Hepatocyte (in vitro differentiated cells): ENCODE measurements around the gene SERPINE2. TPM values are rescaled to one million over a fixed set of nuclear protein-coding genes. Genes with fewer than 3 reads are reported as not detected.
A peak's percentile ranks its signal among the peaks of the same experiment; 100 is the strongest.

Source experiments
- DNase-seq: peaks from one replicate; pipeline ENCODE4 v3.0.0-alpha.2; 2016; ENCODE audit warnings: low spot score
- H2AFZ ChIP-seq: fragments of 200-600 bp; sonication (generic); 2 replicates; pipeline ENCODE4 v1.6.0; 2016; ENCODE audit warnings: antibody characterized with exemption, mild to moderate bottlenecking
- H3K27ac ChIP-seq: fragments of 200-600 bp; sonication (generic); 2 replicates; pipeline ENCODE4 v1.5.1; 2016; ENCODE audit warnings: mild to moderate bottlenecking
- H3K27me3 ChIP-seq: fragments of 200-600 bp; sonication (generic); 2 replicates; pipeline ENCODE4 v1.6.1; 2016
- H3K36me3 ChIP-seq: fragments of 200-600 bp; sonication (generic); replicated peaks from 2 replicates; pipeline ENCODE4 v1.5.1; 2016; ENCODE audit warnings: low read depth; ENCODE audit not compliant: insufficient read depth
- H3K4me1 ChIP-seq: fragments of 200-600 bp; sonication (generic); 2 replicates; pipeline ENCODE4 v1.5.1; 2016; ENCODE audit warnings: mild to moderate bottlenecking, moderate library complexity; ENCODE audit not compliant: insufficient read depth
- H3K4me2 ChIP-seq: fragments of 200-600 bp; sonication (generic); 2 replicates; pipeline ENCODE4 v1.6.0; 2016
- H3K4me3 ChIP-seq: fragments of 200-600 bp; sonication (generic); 2 replicates; pipeline ENCODE4 v1.5.1; 2016; ENCODE audit warnings: mild to moderate bottlenecking
- H3K79me2 ChIP-seq: fragments of 200-600 bp; sonication (generic); 2 replicates; pipeline ENCODE4 v1.6.0; 2017; ENCODE audit warnings: mild to moderate bottlenecking
- H3K9me2 ChIP-seq: fragments of 200-600 bp; sonication (generic); replicated peaks from 2 replicates; pipeline ENCODE4 v1.6.0; 2017; ENCODE audit warnings: mild to moderate bottlenecking; ENCODE audit not compliant: insufficient read depth
- H3K9me3 ChIP-seq: fragments of 200-600 bp; sonication (generic); 2 replicates; pipeline ENCODE4 v1.5.1; 2016; ENCODE audit warnings: low read depth, mild to moderate bottlenecking
- H4K20me1 ChIP-seq: fragments of 200-600 bp; sonication (generic); 2 replicates; pipeline ENCODE4 v1.6.0; 2016; ENCODE audit warnings: mild to moderate bottlenecking; ENCODE audit not compliant: insufficient read depth, poor library complexity, severe bottlenecking
- CTCF ChIP-seq: fragments of 200-600 bp; sonication (generic); IDR thresholded peaks from 2 replicates; pipeline ENCODE4 v1.5.1; 2016; ENCODE audit warnings: antibody characterized with exemption, mild to moderate bottlenecking; ENCODE audit not compliant: poor library complexity
- EZH2 ChIP-seq: fragments of 200-600 bp; sonication (generic); IDR thresholded peaks from 2 replicates; pipeline ENCODE4 v1.6.1; 2016; ENCODE audit warnings: antibody characterized with exemption, mild to moderate bottlenecking, borderline replicate concordance
- EZH2phosphoT487 ChIP-seq: fragments of 200-600 bp; sonication (generic); IDR thresholded peaks from one replicate; pipeline ENCODE4 v1.6.1; 2018; ENCODE audit warnings: antibody characterized with exemption, mild to moderate bottlenecking, low read depth, moderate library complexity; ENCODE audit not compliant: unreplicated experiment, severe bottlenecking
- WGBS: methylation state at CpG from one replicate; pipeline ENCODE4 v1.1.6; 2016; ENCODE audit warnings: low lambda C conversion rate; ENCODE audit errors: missing lambda C conversion rate; 5-methylcytosine and 5-hydroxymethylcytosine counted together
- polyA plus RNA-seq: library from polyadenylated mRNA; unstranded; fragments of >200 nt; fragmentation: Nextera tagmentation; extraction: Ambion mirVana; gene quantifications from 2 replicates; pipeline ENCODE4 v1.2.1, GENCODE V29; 2016
- total RNA-seq: library from RNA; depleted of rRNA; stranded (reverse); fragments of >200 nt; gene quantifications from 2 replicates; pipeline ENCODE4 v1.2.3, GENCODE V29; 2014

The SERPINE2 gene
- total and polyA plus RNA-seq, 2 experiments from 2014 or later, result 186 to 427 TPM

- TF ChIP-seq EZH2 (no peak), CTCF (no peak), EZH2phosphoT487 (no peak)
- Histone ChIP-seq H3K9me2 (no peaks in the 10 kb centered on the region), H3K4me2 (no peak overlapping the region), H3K4me3 (no peak overlapping the region), H3K27me3 (no peaks in the 10 kb centered on the region), H3K4me1 (no peaks in the 10 kb centered on the region), H3K9me3 (no peaks in the 10 kb centered on the region), H3K27ac (peak overlapping the region; percentile 46), H3K36me3 (no peaks in the 10 kb centered on the region), H4K20me1 (no peaks in the 10 kb centered on the region), H2AFZ (no peak overlapping the region), H3K79me2 (no peaks in the 10 kb centered on the region)
- 58% methylated on average over 2 of the region's 2 CpGs for WGBS
- DNase-seq, result no peak
These were observed 46.2 kb upstream of the SERPINE2 start for GRCh38 chr2:224085246-224085645.

GRCh38 chr2:224084266-224084892 lies 45.3 kb upstream of the SERPINE2 start:
- no peaks in the 10 kb centered on the region for H3K79me2 ChIP-seq
- no peaks in the 10 kb centered on the region for H3K4me1 ChIP-seq
- H3K9me3 ChIP-seq, result no peaks in the 10 kb centered on the region
- no peak for DNase-seq
- H3K36me3 ChIP-seq, result no peaks in the 10 kb centered on the region
- H3K27me3 ChIP-seq, result no peaks in the 10 kb centered on the region
- H4K20me1 ChIP-seq, result no peaks in the 10 kb centered on the region
- TF ChIP-seq EZH2phosphoT487, result no peak
- no peak for TF ChIP-seq EZH2
- no peak for TF ChIP-seq CTCF
- peak overlapping the region; percentile 46 for H3K27ac ChIP-seq
- H3K4me2 ChIP-seq, result no peak overlapping the region
- WGBS, result 94% methylated on average over 3 of the region's 3 CpGs
- no peak overlapping the region for H2AFZ ChIP-seq
- H3K9me2 ChIP-seq, result no peaks in the 10 kb centered on the region
- no peak overlapping the region for H3K4me3 ChIP-seq

GRCh38 chr2:224083638-224084037 lies 44.6 kb upstream of the SERPINE2 start:
- no peaks in the 10 kb centered on the region for H3K27me3 ChIP-seq
- 95% methylated on average over 2 of the region's 2 CpGs for WGBS
- H3K9me2 ChIP-seq, result no peaks in the 10 kb centered on the region
- DNase-seq, result no peak
- H4K20me1 ChIP-seq, result no peaks in the 10 kb centered on the region
- no peaks in the 10 kb centered on the region for H3K9me3 ChIP-seq
- no peak overlapping the region for H3K4me2 ChIP-seq
- H3K4me3 ChIP-seq, result no peak overlapping the region
- H3K4me1 ChIP-seq, result no peaks in the 10 kb centered on the region
- no peaks in the 10 kb centered on the region for H3K36me3 ChIP-seq
- no peak overlapping the region for H3K27ac ChIP-seq
- TF ChIP-seq EZH2phosphoT487, result no peak
- TF ChIP-seq CTCF, result no peak
- no peak for TF ChIP-seq EZH2
- H3K79me2 ChIP-seq, result no peaks in the 10 kb centered on the region
- H2AFZ ChIP-seq, result no peak overlapping the region

- H2AFZ ChIP-seq, result no peak overlapping the region
- H3K9me2 ChIP-seq, result no peaks in the 10 kb centered on the region
- WGBS, result 95% methylated on average over 8 of the region's 8 CpGs
- H4K20me1 ChIP-seq, result no peaks in the 10 kb centered on the region
- no peak for DNase-seq
- no peak overlapping the region for H3K4me3 ChIP-seq
- no peak overlapping the region for H3K27ac ChIP-seq
- H3K9me3 ChIP-seq, result no peaks in the 10 kb centered on the region
- no peak overlapping the region for H3K4me2 ChIP-seq
- no peaks in the 10 kb centered on the region for H3K4me1 ChIP-seq
- no peaks in the 10 kb centered on the region for H3K27me3 ChIP-seq
- no peaks in the 10 kb centered on the region for H3K79me2 ChIP-seq
- no peaks in the 10 kb centered on the region for H3K36me3 ChIP-seq
- TF ChIP-seq EZH2phosphoT487 (no peak), CTCF (no peak), EZH2 (no peak)
These were observed 39.6 kb upstream of the SERPINE2 start for GRCh38 chr2:224078656-224079055.
